Gastroesophageal sphincter (tissue), 3 donors: Measurements from ENCODE around the gene ADAMTS9.

Experiments used
- POLR2A ChIP-seq, 2 donors: fragments of 450-650 bp; IDR thresholded peaks; one replicate each; pipeline ENCODE4 v1.6.1; 2017; ENCODE audit warnings: antibody characterized with exemption in 2 of 2, mild to moderate bottlenecking in 2 of 2, moderate library complexity in 1 of 2
- TF ChIP-seq, protein P1 (sequence below), 4 experiments: fragments of 200-600 bp in 2 of 4; fragments of 450-650 bp in 2 of 4; sonication (generic) in 1 of 4; IDR thresholded peaks; one replicate each; pipeline ENCODE4 v1.5.1; 2017 to 2019; ENCODE audit warnings: antibody characterized with exemption in 4 of 4, mild to moderate bottlenecking in 2 of 4, moderate library complexity in 2 of 4

DNA sequence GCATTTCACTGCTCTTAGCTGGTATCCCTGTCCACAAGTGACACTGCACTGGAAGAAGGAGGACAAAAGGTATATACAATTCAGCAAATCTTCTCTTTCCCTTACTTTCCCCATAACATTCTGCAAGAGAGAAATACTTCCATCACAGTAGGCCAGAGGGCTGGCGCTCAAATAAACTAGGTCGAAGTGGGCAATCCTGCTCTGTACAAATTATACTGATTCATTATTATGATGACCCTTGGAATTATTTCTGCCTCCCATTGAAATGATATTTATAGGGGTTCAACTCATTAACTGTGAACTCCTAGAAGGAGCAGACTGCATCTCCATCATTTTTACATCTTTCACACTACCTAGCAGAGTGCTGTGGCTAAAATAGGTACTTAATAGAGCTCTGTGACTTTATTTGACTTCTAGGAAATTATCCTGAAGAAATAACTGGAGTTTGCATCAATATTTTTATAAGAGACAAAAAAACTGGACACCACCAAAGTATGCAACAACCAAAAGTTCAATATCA is 80.7 kb downstream of the ADAMTS9 start:
- TF ChIP-seq, protein P1, sequence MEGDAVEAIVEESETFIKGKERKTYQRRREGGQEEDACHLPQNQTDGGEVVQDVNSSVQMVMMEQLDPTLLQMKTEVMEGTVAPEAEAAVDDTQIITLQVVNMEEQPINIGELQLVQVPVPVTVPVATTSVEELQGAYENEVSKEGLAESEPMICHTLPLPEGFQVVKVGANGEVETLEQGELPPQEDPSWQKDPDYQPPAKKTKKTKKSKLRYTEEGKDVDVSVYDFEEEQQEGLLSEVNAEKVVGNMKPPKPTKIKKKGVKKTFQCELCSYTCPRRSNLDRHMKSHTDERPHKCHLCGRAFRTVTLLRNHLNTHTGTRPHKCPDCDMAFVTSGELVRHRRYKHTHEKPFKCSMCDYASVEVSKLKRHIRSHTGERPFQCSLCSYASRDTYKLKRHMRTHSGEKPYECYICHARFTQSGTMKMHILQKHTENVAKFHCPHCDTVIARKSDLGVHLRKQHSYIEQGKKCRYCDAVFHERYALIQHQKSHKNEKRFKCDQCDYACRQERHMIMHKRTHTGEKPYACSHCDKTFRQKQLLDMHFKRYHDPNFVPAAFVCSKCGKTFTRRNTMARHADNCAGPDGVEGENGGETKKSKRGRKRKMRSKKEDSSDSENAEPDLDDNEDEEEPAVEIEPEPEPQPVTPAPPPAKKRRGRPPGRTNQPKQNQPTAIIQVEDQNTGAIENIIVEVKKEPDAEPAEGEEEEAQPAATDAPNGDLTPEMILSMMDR (IDR thresholded peaks at IDR 0.05), result no peak
- no peak for TF ChIP-seq POLR2A (IDR thresholded peaks at IDR 0.05)
